HG03575 (cell line): Measurements from ENCODE around the gene PDE7B.
"Not testable (repeated sequence)": the region's sequence is repeated elsewhere in the genome, so short reads cannot be mapped to it uniquely, and the experiment has no call there.

ENCODE experiments used
- ATAC-seq: cut with Tn5 transposase; IDR thresholded peaks from one replicate; pipeline ENCODE4 v1.9.1; 2021; ENCODE audit not compliant: unreplicated experiment, insufficient number of reproducible peaks, low FRiP score; ENCODE audit errors: extremely low read depth

PDE7B gene

GRCh38 chr6:136077834-136078576 is 226.5 kb downstream of the PDE7B start:
- no peak for ATAC-seq

GRCh38 chr6:136079701-136080565 is 228.4 kb downstream of the PDE7B start:
- no peak for ATAC-seq

GRCh38 chr6:136083540-136083939 is 232.0 kb downstream of the PDE7B start:
- no peak for ATAC-seq

- ATAC-seq, result no peak
Measured at GRCh38 chr6:136084403-136084802, 232.9 kb downstream of the PDE7B start.

GRCh38 chr6:136085370-136086115 is 234.0 kb downstream of the PDE7B start:
- no peak for ATAC-seq

GRCh38 chr6:136086686-136087085 is 235.2 kb downstream of the PDE7B start:
- no peak for ATAC-seq

- no peak for ATAC-seq
Measured at GRCh38 chr6:136087986-136088385, 236.5 kb downstream of the PDE7B start.

- ATAC-seq, result no peak
Measured at GRCh38 chr6:136088693-136089092, 237.2 kb downstream of the PDE7B start.

GRCh38 chr6:136089876-136090275 is 238.4 kb downstream of the PDE7B start:
- ATAC-seq, result no peak

GRCh38 chr6:136090929-136091328 is 239.4 kb downstream of the PDE7B start:
- no peak for ATAC-seq

GRCh38 chr6:136092897-136093296 is 241.4 kb downstream of the PDE7B start:
- ATAC-seq, result no peak

- no peak for ATAC-seq
Measured at GRCh38 chr6:136093835-136094234, 242.3 kb downstream of the PDE7B start.

GRCh38 chr6:136094812-136095211 is 243.3 kb downstream of the PDE7B start:
- ATAC-seq, result no peak

GRCh38 chr6:136095986-136096385 is 244.5 kb downstream of the PDE7B start:
- no peak for ATAC-seq

- ATAC-seq, result no peak
Measured at GRCh38 chr6:136102991-136103688, 251.6 kb downstream of the PDE7B start.

- no peak for ATAC-seq
Measured at GRCh38 chr6:136103763-136104311, 252.3 kb downstream of the PDE7B start.

GRCh38 chr6:136104556-136104955 is 253.1 kb downstream of the PDE7B start:
- no peak for ATAC-seq

GRCh38 chr6:136105797-136106196 is 254.3 kb downstream of the PDE7B start:
- not testable (repeated sequence) for ATAC-seq
